PC-3 (cell line): ENCODE measurements around the gene KCNB1. TPM values are rescaled to one million over a fixed set of nuclear protein-coding genes. Genes with fewer than 3 reads are reported as not detected.

Experiments
- ATAC-seq: fragments of 200-7000 bp; cut with Tn5 transposase; 2 replicates; pipeline ENCODE4 v1.9.1; 2020; ENCODE audit warnings: mild to moderate bottlenecking, moderate library complexity
- BruUV-seq: library from RNA; stranded (reverse); fragments of 400-500 nt; replicated peaks from 2 replicates; lab custom pipeline; 2021; lab: Mats Ljungman, UMichigan
- CTCF ChIA-PET: fragments of 300-600 bp; sonication (Branson Sonifier 250); formaldehyde crosslinking; loops from one replicate; lab custom pipeline; 2022; ENCODE audit warnings: antibody characterized with exemption; lab: Charles Lee
- POLR2A ChIA-PET: fragments of 300-600 bp; sonication (Branson Sonifier 250); formaldehyde crosslinking; loops from one replicate; lab custom pipeline; 2022; ENCODE audit warnings: antibody characterized with exemption; ENCODE audit not compliant: unreplicated experiment; lab: Charles Lee
- DNase-seq: peaks from one replicate; pipeline ENCODE4 v3.0.0-alpha.2; 2015
- H2AFZ ChIP-seq: fragments of 300-600 bp; sonication (generic); 2 replicates; pipeline ENCODE4 v1.6.0; 2016; ENCODE audit warnings: antibody characterized with exemption, low read length
- H3F3A ChIP-seq: fragments of 300-600 bp; sonication (generic); one replicate; pipeline ENCODE4 v1.6.0; 2017; ENCODE audit warnings: antibody characterized with exemption, low read length, control low read depth, mild to moderate bottlenecking; ENCODE audit not compliant: unreplicated experiment
- H3K27ac ChIP-seq: fragments of 300-600 bp; sonication (generic); 2 replicates; pipeline ENCODE4 v1.5.1; 2016; ENCODE audit warnings: mild to moderate bottlenecking, low read length
- H3K27me3 ChIP-seq: fragments of 300-600 bp; sonication (generic); 2 replicates; pipeline ENCODE4 v1.6.1; 2016; ENCODE audit warnings: low read length, mixed read lengths
- H3K36me3 ChIP-seq: fragments of 300-600 bp; sonication (generic); 2 replicates; pipeline ENCODE4 v1.6.1; 2016; ENCODE audit warnings: low read depth, mixed run types, low read length, mixed read lengths
- H3K4me1 ChIP-seq: fragments of 300-600 bp; sonication (generic); 2 replicates; pipeline ENCODE4 v1.5.1; 2016; ENCODE audit warnings: low read length; ENCODE audit not compliant: insufficient read depth
- H3K4me2 ChIP-seq: fragments of 300-600 bp; sonication (generic); 2 replicates; pipeline ENCODE4 v1.6.0; 2016; ENCODE audit warnings: low read length
- H3K4me3 ChIP-seq: fragments of 300-600 bp; sonication (generic); 2 replicates; pipeline ENCODE4 v1.5.1; 2016; ENCODE audit warnings: mild to moderate bottlenecking, low read length, mixed read lengths
- H3K79me2 ChIP-seq: fragments of 300-600 bp; sonication (generic); 2 replicates; pipeline ENCODE4 v1.6.1; 2017; ENCODE audit warnings: low read length, mixed read lengths
- H3K9ac ChIP-seq: fragments of 300-600 bp; sonication (generic); 2 replicates; pipeline ENCODE4 v1.6.0; 2016; ENCODE audit warnings: mild to moderate bottlenecking, low read length
- H3K9me2 ChIP-seq: fragments of 300-600 bp; sonication (generic); replicated peaks from 2 replicates; pipeline ENCODE4 v1.6.1; 2016; ENCODE audit warnings: mixed run types, low read length, mixed read lengths
- H3K9me3 ChIP-seq: fragments of 300-600 bp; sonication (generic); 2 replicates; pipeline ENCODE4 v1.6.1; 2016; ENCODE audit warnings: low read length, mixed read lengths
- H4K20me1 ChIP-seq: fragments of 300-600 bp; sonication (generic); 2 replicates; pipeline ENCODE4 v1.6.1; 2016; ENCODE audit warnings: low read length, mixed read lengths
- EZH2 ChIP-seq: fragments of 300-600 bp; sonication (generic); IDR thresholded peaks from one replicate; pipeline ENCODE4 v1.6.1; 2017; ENCODE audit warnings: antibody characterized with exemption, mild to moderate bottlenecking, low read length; ENCODE audit not compliant: unreplicated experiment
- EZH2phosphoT487 ChIP-seq: fragments of 300-600 bp; sonication (generic); IDR thresholded peaks from 2 replicates; pipeline ENCODE4 v1.6.1; 2018; ENCODE audit warnings: mild to moderate bottlenecking, antibody characterized with exemption, low read length, borderline replicate concordance
- intact Hi-C: fragments of 100-400 bp; cut with micrococcal nuclease; formaldehyde crosslinking; loops from 2 replicates; pipeline ENCODE4 v1.9.0; 2023
- total RNA-seq: library from RNA; depleted of rRNA; stranded (reverse); fragments of >200 nt; gene quantifications from 2 replicates; pipeline ENCODE4 v1.2.3, GENCODE V29; 2014
- TF ChIP-seq, protein P1 (sequence below): fragments of 300-600 bp; sonication (generic); conservative IDR thresholded peaks from 2 replicates; pipeline ENCODE4 v1.5.1; 2017; ENCODE audit warnings: antibody characterized with exemption, low read depth, mild to moderate bottlenecking, low read length

KCNB1 gene
- total RNA-seq, 1 experiment from 2014 or later = 0.04 TPM

GRCh38 chr20:49361862-49362660 is 120.4 kb downstream of the KCNB1 start:
- H3K4me3 ChIP-seq = no peak overlapping the region
- ChIA-PET POLR2A (no interaction called here), CTCF (no interaction called here)
- no peak overlapping the region for H3K27ac ChIP-seq
- H2AFZ ChIP-seq = no peak overlapping the region
- no TSS peak for BruUV-seq
- H3K36me3 ChIP-seq = no peaks in the 10 kb centered on the region
- no peak for DNase-seq
- ATAC-seq = no peak
- no peaks in the 10 kb centered on the region for H3K4me1 ChIP-seq
- H3F3A ChIP-seq = no peaks in the 10 kb centered on the region
- H4K20me1 ChIP-seq = no peaks in the 10 kb centered on the region
- H3K79me2 ChIP-seq = no peaks in the 10 kb centered on the region
- no peaks in the 10 kb centered on the region for H3K9me2 ChIP-seq
- H3K27me3 ChIP-seq = peaks cover 27% of the 10 kb centered on the region
- no peaks in the 10 kb centered on the region for H3K9me3 ChIP-seq
- H3K9ac ChIP-seq = no peak overlapping the region
- intact Hi-C loops = no loop called here
- H3K4me2 ChIP-seq = no peak overlapping the region
- TF ChIP-seq EZH2phosphoT487 = no peak
- TF ChIP-seq, protein P1, sequence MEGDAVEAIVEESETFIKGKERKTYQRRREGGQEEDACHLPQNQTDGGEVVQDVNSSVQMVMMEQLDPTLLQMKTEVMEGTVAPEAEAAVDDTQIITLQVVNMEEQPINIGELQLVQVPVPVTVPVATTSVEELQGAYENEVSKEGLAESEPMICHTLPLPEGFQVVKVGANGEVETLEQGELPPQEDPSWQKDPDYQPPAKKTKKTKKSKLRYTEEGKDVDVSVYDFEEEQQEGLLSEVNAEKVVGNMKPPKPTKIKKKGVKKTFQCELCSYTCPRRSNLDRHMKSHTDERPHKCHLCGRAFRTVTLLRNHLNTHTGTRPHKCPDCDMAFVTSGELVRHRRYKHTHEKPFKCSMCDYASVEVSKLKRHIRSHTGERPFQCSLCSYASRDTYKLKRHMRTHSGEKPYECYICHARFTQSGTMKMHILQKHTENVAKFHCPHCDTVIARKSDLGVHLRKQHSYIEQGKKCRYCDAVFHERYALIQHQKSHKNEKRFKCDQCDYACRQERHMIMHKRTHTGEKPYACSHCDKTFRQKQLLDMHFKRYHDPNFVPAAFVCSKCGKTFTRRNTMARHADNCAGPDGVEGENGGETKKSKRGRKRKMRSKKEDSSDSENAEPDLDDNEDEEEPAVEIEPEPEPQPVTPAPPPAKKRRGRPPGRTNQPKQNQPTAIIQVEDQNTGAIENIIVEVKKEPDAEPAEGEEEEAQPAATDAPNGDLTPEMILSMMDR = no peak

DNA sequence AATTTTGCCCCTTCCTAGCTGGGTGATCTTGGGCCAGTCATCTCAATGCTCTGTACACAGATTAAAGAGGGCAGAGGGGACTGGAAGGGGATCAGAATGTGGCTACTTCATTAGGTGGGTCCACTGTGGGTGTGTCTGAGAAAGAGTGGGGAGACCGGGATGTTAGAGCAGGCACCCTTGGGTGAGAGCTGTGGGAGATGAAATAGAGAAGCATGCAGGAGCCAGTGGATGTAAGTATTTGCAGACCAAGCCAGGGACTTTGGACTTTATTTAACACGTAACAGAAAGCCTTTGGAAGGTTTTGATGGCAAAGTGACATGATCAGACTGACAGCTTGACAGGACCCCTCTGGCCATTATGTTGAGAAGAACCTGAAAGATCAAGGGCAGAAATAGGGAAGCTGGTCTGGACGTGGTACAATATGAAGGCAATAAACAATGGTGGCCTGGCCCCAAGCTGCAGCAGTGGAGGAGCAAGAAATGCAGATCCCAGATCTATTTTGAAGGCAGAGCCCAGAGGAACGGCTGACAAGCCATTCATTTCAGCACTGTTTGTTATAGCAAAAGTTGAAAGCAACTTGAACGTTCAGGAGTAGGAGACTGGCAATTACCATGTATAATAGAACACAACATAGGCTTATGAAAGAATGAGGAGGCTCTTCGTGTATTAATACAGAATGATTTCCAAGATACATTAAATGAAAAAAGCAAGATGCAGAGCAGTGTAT is 122.1 kb downstream of the KCNB1 start:
- no peaks in the 10 kb centered on the region for H3F3A ChIP-seq
- no peaks in the 10 kb centered on the region for H4K20me1 ChIP-seq
- no peak overlapping the region for H3K27ac ChIP-seq
- H3K9me3 ChIP-seq = no peaks in the 10 kb centered on the region
- TF ChIP-seq EZH2 (no peak), EZH2phosphoT487 (no peak)
- TF ChIP-seq, protein P1 = no peak
- H2AFZ ChIP-seq = no peak overlapping the region
- H3K9me2 ChIP-seq = no peaks in the 10 kb centered on the region
- no peak overlapping the region for H3K4me3 ChIP-seq
- peaks cover 10% of the 10 kb centered on the region for H3K27me3 ChIP-seq
- no peak for ATAC-seq
- POLR2A ChIA-PET = no interaction called here
- CTCF ChIA-PET = interaction anchor here (0.7 kb wide), 1 partner anchor 287 kb away, joined by 3 read pairs; no protein-coding TSS in a partner anchor
- no peak overlapping the region for H3K9ac ChIP-seq
- DNase-seq = no peak
- H3K4me1 ChIP-seq = peaks cover 6% of the 10 kb centered on the region; the same call in 1 of the 2 replicates
- H3K4me2 ChIP-seq = no peak overlapping the region
- BruUV-seq = no TSS peak
- intact Hi-C loops = no loop called here
- no peaks in the 10 kb centered on the region for H3K79me2 ChIP-seq
- no peaks in the 10 kb centered on the region for H3K36me3 ChIP-seq
